Astrocyte (in vitro differentiated cells and primary cell): ENCODE results near the gene OXCT1. TPM values are rescaled to one million over a fixed set of nuclear protein-coding genes. Genes with fewer than 3 reads are reported as not detected.

Experiments used
- DNase-seq: peaks from one replicate; pipeline ENCODE4 v3.0.0-alpha.2; 2010; ENCODE audit warnings: low read depth
- FAIRE-seq: peaks from 2 replicates; lab custom pipeline; 2011; peaks lifted over from hg19 to GRCh38; lab: Jason Lieb, UNC
- H2AFZ ChIP-seq: 2 replicates; pipeline ENCODE4 v1.6.0; 2012; ENCODE audit warnings: low read depth, low read length, inconsistent platforms
- H3K27ac ChIP-seq: 2 replicates; pipeline ENCODE4 v1.5.1; 2011; ENCODE audit warnings: low read depth, low read length, inconsistent platforms
- H3K27me3 ChIP-seq: 2 replicates; pipeline ENCODE4 v1.6.0; 2011; ENCODE audit warnings: low read length, inconsistent platforms; ENCODE audit not compliant: insufficient read depth
- H3K36me3 ChIP-seq: 2 replicates; pipeline ENCODE4 v1.5.1; 2011; ENCODE audit warnings: low read length, inconsistent platforms; ENCODE audit not compliant: insufficient read depth
- H3K4me1 ChIP-seq: 2 replicates; pipeline ENCODE4 v1.5.1; 2011; ENCODE audit warnings: low read length, inconsistent platforms; ENCODE audit not compliant: insufficient read depth
- H3K4me2 ChIP-seq: 2 replicates; pipeline ENCODE4 v1.6.0; 2012; ENCODE audit warnings: low read length, inconsistent platforms
- H3K4me3 ChIP-seq: 2 replicates; pipeline ENCODE4 v1.5.1; 2011; ENCODE audit warnings: low read depth, mild to moderate bottlenecking, low read length, inconsistent platforms; ENCODE audit not compliant: insufficient read depth
- H3K79me2 ChIP-seq: 2 replicates; pipeline ENCODE4 v1.6.0; 2012; ENCODE audit warnings: mild to moderate bottlenecking, low read length, inconsistent platforms; ENCODE audit not compliant: insufficient read depth
- H3K9ac ChIP-seq: 2 replicates; pipeline ENCODE4 v1.6.0; 2012; ENCODE audit warnings: mild to moderate bottlenecking, low read length, inconsistent platforms
- H3K9me3 ChIP-seq: 2 replicates; pipeline ENCODE4 v1.5.1; 2012; ENCODE audit warnings: low read depth, mild to moderate bottlenecking, low read length, inconsistent platforms; ENCODE audit not compliant: insufficient read depth
- H4K20me1 ChIP-seq: 2 replicates; pipeline ENCODE4 v1.6.0; 2012; ENCODE audit warnings: low read length, inconsistent platforms; ENCODE audit not compliant: insufficient read depth
- H3K27ac Mint-ChIP-seq: one replicate; pipeline ENCODE4 v1.8.0; 2021; ENCODE audit warnings: mild to moderate bottlenecking, mixed read lengths; ENCODE audit not compliant: unreplicated experiment
- H3K27me3 Mint-ChIP-seq: one replicate; pipeline ENCODE4 v1.8.0; 2021; ENCODE audit warnings: low read depth, mixed read lengths; ENCODE audit not compliant: unreplicated experiment
- H3K36me3 Mint-ChIP-seq: one replicate; pipeline ENCODE4 v1.8.0; 2021; ENCODE audit warnings: low read depth, mixed read lengths; ENCODE audit not compliant: unreplicated experiment
- H3K4me1 Mint-ChIP-seq: one replicate; pipeline ENCODE4 v1.8.0; 2021; ENCODE audit warnings: low read depth, mixed read lengths; ENCODE audit not compliant: unreplicated experiment
- H3K4me3 Mint-ChIP-seq: one replicate; pipeline ENCODE4 v1.8.0; 2021; ENCODE audit warnings: mild to moderate bottlenecking, moderate library complexity, mixed read lengths; ENCODE audit not compliant: unreplicated experiment
- H3K9me3 Mint-ChIP-seq: one replicate; pipeline ENCODE4 v1.8.0; 2021; ENCODE audit warnings: mild to moderate bottlenecking, mixed read lengths; ENCODE audit not compliant: unreplicated experiment
- CTCF ChIP-seq: IDR thresholded peaks from 2 replicates; pipeline ENCODE4 v1.5.1; 2011; ENCODE audit warnings: low read depth, mild to moderate bottlenecking, inconsistent platforms, low read length, moderate library complexity; ENCODE audit not compliant: insufficient read depth
- EZH2 ChIP-seq: IDR thresholded peaks from 2 replicates; pipeline ENCODE4 v1.6.1; 2012; ENCODE audit warnings: mild to moderate bottlenecking, low read length, inconsistent platforms; ENCODE audit not compliant: insufficient read depth
- total RNA-seq: library from RNA; stranded (reverse); gene quantifications from 2 replicates; pipeline ENCODE4 v1.2.1, GENCODE V29; 2021

Gene OXCT1
- total RNA-seq, 1 donor from 2014 or later = 24.9 TPM

DNA sequence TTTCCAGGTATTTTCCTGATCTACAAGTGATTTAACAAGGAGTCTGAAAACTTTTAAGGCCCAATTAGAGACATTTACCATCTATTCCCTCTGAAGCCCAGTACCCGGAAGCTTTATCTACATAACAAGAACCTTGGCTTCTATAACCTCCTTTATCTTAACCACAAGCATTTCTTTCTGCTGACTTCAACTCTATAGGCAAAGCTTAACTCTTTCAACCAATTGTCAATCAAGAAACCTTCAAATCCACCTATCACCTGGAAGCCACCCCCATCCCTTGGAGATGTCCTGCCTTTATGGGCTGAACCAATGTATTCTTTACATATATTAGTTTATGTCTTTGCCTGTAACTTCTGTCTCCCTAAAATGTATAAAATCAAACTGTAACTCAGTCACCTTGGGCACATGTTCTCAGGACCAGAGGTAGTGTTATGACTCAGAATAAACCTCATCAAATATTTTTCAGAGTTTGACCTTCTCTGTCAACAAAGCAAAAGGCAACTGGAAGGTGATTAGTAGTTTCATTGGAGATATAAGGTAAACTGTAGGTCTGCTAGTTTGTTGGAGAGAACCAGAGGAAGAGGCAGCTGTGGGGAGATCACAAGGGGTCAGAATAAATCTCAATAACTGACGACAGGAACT lies 21.0 kb upstream of the OXCT1 start:
- peaks cover 2% of the 10 kb centered on the region for H3K9me3 Mint-ChIP-seq
- TF ChIP-seq EZH2 (no peak), CTCF (no peak)

DNA sequence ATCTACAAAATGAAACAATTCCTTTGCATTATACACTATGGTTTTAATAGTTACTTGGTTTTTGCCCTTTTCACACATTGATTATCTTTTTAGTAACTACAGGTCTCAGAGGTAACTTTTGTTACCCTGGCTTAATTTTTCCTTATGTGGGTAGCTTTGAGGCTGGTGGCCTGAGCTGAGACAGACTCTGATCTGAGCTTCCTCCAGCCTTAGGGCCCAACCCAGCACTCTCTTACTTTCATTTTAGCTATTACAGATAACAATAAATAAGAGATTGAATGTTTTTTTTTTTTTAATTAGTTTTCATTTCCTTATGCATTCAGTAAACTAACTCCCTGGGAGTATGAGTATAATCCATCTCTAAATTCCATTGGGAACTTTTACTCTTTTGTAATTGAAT lies 15.1 kb upstream of the OXCT1 start:
- Mint-ChIP-seq H3K27me3 (peaks cover 1% of the 10 kb centered on the region), H3K4me3 (no peak overlapping the region)

More for the DNA sequence above, 21.0 kb upstream of the OXCT1 start:
- Mint-ChIP-seq H3K27me3 (peaks cover 16% of the 10 kb centered on the region), H3K4me3 (no peak overlapping the region), H3K4me1 (peaks cover 2% of the 10 kb centered on the region), H3K27ac (no peak overlapping the region), H3K36me3 (no peaks in the 10 kb centered on the region)
- H4K20me1 ChIP-seq = no peaks in the 10 kb centered on the region
- H3K9ac ChIP-seq = no peak overlapping the region
- H3K36me3 ChIP-seq = no peaks in the 10 kb centered on the region
- H3K27me3 ChIP-seq = peaks cover 6% of the 10 kb centered on the region
- no peak overlapping the region for H3K27ac ChIP-seq
- no peaks in the 10 kb centered on the region for H3K79me2 ChIP-seq
- no peak for DNase-seq
- no peaks in the 10 kb centered on the region for H3K9me3 ChIP-seq
- H3K4me2 ChIP-seq = no peak overlapping the region
- FAIRE-seq = no peak
- no peak overlapping the region for H3K4me3 ChIP-seq
- no peaks in the 10 kb centered on the region for H3K4me1 ChIP-seq
- no peak overlapping the region for H2AFZ ChIP-seq

More for the DNA sequence above, 15.1 kb upstream of the OXCT1 start:
- no peaks in the 10 kb centered on the region for H3K79me2 ChIP-seq
- no peak overlapping the region for H3K9ac ChIP-seq
- H3K4me2 ChIP-seq = no peak overlapping the region
- no peaks in the 10 kb centered on the region for H3K27me3 ChIP-seq
- no peaks in the 10 kb centered on the region for H3K9me3 ChIP-seq
- Mint-ChIP-seq H3K36me3 (no peaks in the 10 kb centered on the region), H3K9me3 (no peaks in the 10 kb centered on the region), H3K4me1 (no peaks in the 10 kb centered on the region), H3K27ac (no peak overlapping the region)
- no peak for FAIRE-seq
- no peak overlapping the region for H3K27ac ChIP-seq
- no peak overlapping the region for H3K4me3 ChIP-seq
- no peak for TF ChIP-seq EZH2
- no peak for TF ChIP-seq CTCF
- no peaks in the 10 kb centered on the region for H4K20me1 ChIP-seq
- H3K4me1 ChIP-seq = no peaks in the 10 kb centered on the region
- no peak for DNase-seq
- no peaks in the 10 kb centered on the region for H3K36me3 ChIP-seq
- no peak overlapping the region for H2AFZ ChIP-seq
